WTC11 (cell line): ENCODE measurements around the gene PREP.

Experiments
- CREB1 ChIP-seq: sonication (generic); formaldehyde crosslinking; IDR thresholded peaks from 2 replicates; pipeline ENCODE4 v1.8.0; 2023; ENCODE audit warnings: mild to moderate bottlenecking, missing genetic modification reagents
- CTCF ChIP-seq: fragments of 200-600 bp; IDR thresholded peaks from 2 replicates; pipeline ENCODE4 v1.8.0; 2022; ENCODE audit warnings: antibody characterized with exemption
- E2F1 ChIP-seq: sonication (generic); formaldehyde crosslinking; IDR thresholded peaks from 2 replicates; pipeline ENCODE4 v1.8.0; 2022; ENCODE audit warnings: mild to moderate bottlenecking, missing genetic modification reagents
- NR1H2 ChIP-seq: sonication (generic); formaldehyde crosslinking; IDR thresholded peaks from 2 replicates; pipeline ENCODE4 v1.9.0; 2021; ENCODE audit warnings: mild to moderate bottlenecking, moderate library complexity, missing genetic modification reagents
- NR2C2 ChIP-seq: sonication (generic); formaldehyde crosslinking; IDR thresholded peaks from 2 replicates; pipeline ENCODE4 v1.8.0; 2022; ENCODE audit warnings: mild to moderate bottlenecking, missing genetic modification reagents
- RELA ChIP-seq: sonication (generic); formaldehyde crosslinking; IDR thresholded peaks from 2 replicates; pipeline ENCODE4 v1.8.1; 2022; ENCODE audit warnings: missing genetic modification reagents, mild to moderate bottlenecking, borderline replicate concordance
- TEAD4 ChIP-seq: sonication (generic); formaldehyde crosslinking; IDR thresholded peaks from 2 replicates; pipeline ENCODE4 v1.8.0; 2022; ENCODE audit warnings: mild to moderate bottlenecking, missing genetic modification reagents
- USF2 ChIP-seq: sonication (generic); formaldehyde crosslinking; IDR thresholded peaks from 2 replicates; pipeline ENCODE4 v1.8.1; 2023; ENCODE audit warnings: mild to moderate bottlenecking, missing genetic modification reagents, moderate library complexity
- ZNF281 ChIP-seq: sonication (generic); formaldehyde crosslinking; IDR thresholded peaks from 2 replicates; pipeline ENCODE4 v1.8.0; 2023; ENCODE audit warnings: mild to moderate bottlenecking, missing genetic modification reagents
- ZNF425 ChIP-seq: fragments of 250-450 bp; sonication (Bioruptor Pico); conservative IDR thresholded peaks from 2 replicates; pipeline ENCODE4 v1.9.0; 2021; ENCODE audit warnings: mild to moderate bottlenecking
- TF ChIP-seq, protein P1 (sequence below): sonication (generic); formaldehyde crosslinking; IDR thresholded peaks from 2 replicates; pipeline ENCODE4 v1.8.1; 2022; ENCODE audit warnings: low read depth, missing genetic modification reagents, borderline replicate concordance
- TF ChIP-seq, protein P2 (sequence below): sonication (generic); formaldehyde crosslinking; IDR thresholded peaks from 2 replicates; pipeline ENCODE4 v1.8.1; 2023; ENCODE audit warnings: mild to moderate bottlenecking, missing genetic modification reagents

DNA sequence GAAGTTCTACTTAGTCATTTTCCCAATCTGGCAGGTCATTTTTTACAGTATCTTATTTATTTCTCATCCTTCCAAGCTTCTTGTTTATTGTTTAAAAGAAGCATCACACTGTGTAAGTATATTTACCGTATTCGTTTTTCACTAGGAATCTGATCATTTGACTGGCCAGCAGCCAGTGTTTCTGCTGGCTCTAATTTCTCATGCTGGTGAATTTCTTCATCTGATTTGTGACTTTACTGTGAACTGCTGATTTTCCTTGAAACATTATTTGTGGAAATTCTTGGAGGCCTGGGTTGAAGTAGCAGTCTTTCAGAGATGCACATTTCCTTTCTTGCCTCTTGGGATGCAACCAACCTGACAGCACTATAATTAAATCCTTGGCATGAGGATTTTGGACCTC lies 65.9 kb downstream of the PREP start:
- no peak for TF ChIP-seq TEAD4 (CRISPR knock-in tag)
- no peak for TF ChIP-seq E2F1 (CRISPR knock-in tag)
- TF ChIP-seq, protein P1, sequence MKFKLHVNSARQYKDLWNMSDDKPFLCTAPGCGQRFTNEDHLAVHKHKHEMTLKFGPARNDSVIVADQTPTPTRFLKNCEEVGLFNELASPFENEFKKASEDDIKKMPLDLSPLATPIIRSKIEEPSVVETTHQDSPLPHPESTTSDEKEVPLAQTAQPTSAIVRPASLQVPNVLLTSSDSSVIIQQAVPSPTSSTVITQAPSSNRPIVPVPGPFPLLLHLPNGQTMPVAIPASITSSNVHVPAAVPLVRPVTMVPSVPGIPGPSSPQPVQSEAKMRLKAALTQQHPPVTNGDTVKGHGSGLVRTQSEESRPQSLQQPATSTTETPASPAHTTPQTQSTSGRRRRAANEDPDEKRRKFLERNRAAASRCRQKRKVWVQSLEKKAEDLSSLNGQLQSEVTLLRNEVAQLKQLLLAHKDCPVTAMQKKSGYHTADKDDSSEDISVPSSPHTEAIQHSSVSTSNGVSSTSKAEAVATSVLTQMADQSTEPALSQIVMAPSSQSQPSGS (CRISPR knock-in tag) = no peak
- no peak for TF ChIP-seq NR2C2 (CRISPR knock-in tag)
- TF ChIP-seq, protein P2, sequence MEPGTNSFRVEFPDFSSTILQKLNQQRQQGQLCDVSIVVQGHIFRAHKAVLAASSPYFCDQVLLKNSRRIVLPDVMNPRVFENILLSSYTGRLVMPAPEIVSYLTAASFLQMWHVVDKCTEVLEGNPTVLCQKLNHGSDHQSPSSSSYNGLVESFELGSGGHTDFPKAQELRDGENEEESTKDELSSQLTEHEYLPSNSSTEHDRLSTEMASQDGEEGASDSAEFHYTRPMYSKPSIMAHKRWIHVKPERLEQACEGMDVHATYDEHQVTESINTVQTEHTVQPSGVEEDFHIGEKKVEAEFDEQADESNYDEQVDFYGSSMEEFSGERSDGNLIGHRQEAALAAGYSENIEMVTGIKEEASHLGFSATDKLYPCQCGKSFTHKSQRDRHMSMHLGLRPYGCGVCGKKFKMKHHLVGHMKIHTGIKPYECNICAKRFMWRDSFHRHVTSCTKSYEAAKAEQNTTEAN (CRISPR knock-in tag) = no peak
- TF ChIP-seq NR1H2 = no peak
- no peak for TF ChIP-seq USF2
- TF ChIP-seq CTCF = no peak
- no peak for TF ChIP-seq CREB1 (CRISPR knock-in tag)
- TF ChIP-seq RELA = no peak
- TF ChIP-seq ZNF425 = no peak
- TF ChIP-seq ZNF281 = no peak
